HepG2 (cell line): ENCODE data around the gene EMP2. TPM values are rescaled to one million over a fixed set of nuclear protein-coding genes. Genes with fewer than 3 reads are reported as not detected.

Experiments
- ATAC-seq: fragments of 200-7000 bp; cut with Tn5 transposase; 3 replicates; pipeline ENCODE4 v1.9.1; 2020; ENCODE audit warnings: mild to moderate bottlenecking, moderate library complexity
- BruUV-seq: library from RNA; stranded (reverse); fragments of 400-500 nt; replicated peaks from 2 replicates; lab custom pipeline; 2021; lab: Mats Ljungman, UMichigan
- CTCF ChIA-PET: fragments of 300-600 bp; formaldehyde crosslinking; extraction: SDS; loops from one replicate; lab custom pipeline; 2021; ENCODE audit warnings: low total read pairs, inconsistent platforms, low intra/inter-chr PET ratio; lab: Yijun Ruan, JAX
- POLR2A ChIA-PET: fragments of 350-600 bp; sonication (Branson Sonifier 250); formaldehyde crosslinking; loops from one replicate; lab custom pipeline; 2020; ENCODE audit warnings: antibody characterized with exemption, inconsistent platforms; lab: Yijun Ruan, JAX
- DNase-seq: peaks from one replicate; pipeline ENCODE4 v3.0.0-alpha.2; 2015; ENCODE audit warnings: low spot score
- FAIRE-seq: peaks from 3 replicates; lab custom pipeline; 2011; peaks lifted over from hg19 to GRCh38; lab: Jason Lieb, UNC
- H2AFZ ChIP-seq: one replicate; pipeline ENCODE4 v1.6.1; 2011; ENCODE audit warnings: low read length, inconsistent platforms
- H3K27ac ChIP-seq: fragments of 300-600 bp; 3 replicates; pipeline ENCODE4 v1.8.0; 2011; ENCODE audit warnings: mixed run types, mild to moderate bottlenecking, mixed read lengths, low read length, inconsistent platforms; ENCODE audit not compliant: insufficient read depth; ENCODE audit errors: extremely low read length
- H3K27me3 ChIP-seq, 2 experiments: fragments of 200-600 bp in 1 of 2; 2 replicates in 1 of 2; 3 replicates in 1 of 2; pipeline versions ENCODE4 v1.6.0 to v1.8.0; 2011; ENCODE audit warnings: low read length in 2 of 2, mild to moderate bottlenecking in 2 of 2, moderate library complexity in 2 of 2, inconsistent platforms in 1 of 2; ENCODE audit not compliant: insufficient read depth in 2 of 2, control insufficient read depth in 1 of 2
- H3K36me3 ChIP-seq, 2 experiments: fragments of 200-600 bp in 1 of 2; replicated peaks in 1 of 2; 2 replicates in 1 of 2; 3 replicates in 1 of 2; pipeline versions ENCODE4 v1.5.1 to v1.8.0; 2011; ENCODE audit warnings: low read length in 2 of 2, inconsistent platforms in 1 of 2; ENCODE audit not compliant: insufficient read depth in 2 of 2, control insufficient read depth in 1 of 2
- H3K4me1 ChIP-seq: 2 replicates; pipeline ENCODE4 v1.5.1; 2012; ENCODE audit warnings: low read length, inconsistent platforms; ENCODE audit not compliant: insufficient read depth
- H3K4me2 ChIP-seq: 2 replicates; pipeline ENCODE4 v1.6.0; 2011; ENCODE audit warnings: low read depth, low read length, inconsistent platforms
- H3K4me3 ChIP-seq, 3 experiments: fragments of 200-600 bp in 1 of 3; sonication (generic), shearing (Covaris generic) in 1 of 3; replicated peaks in 1 of 3; 2 replicates each; pipeline ENCODE4 v1.5.1; 2011 to 2016; ENCODE audit warnings: low read length in 3 of 3, inconsistent platforms in 2 of 3, low read depth in 2 of 3, mild to moderate bottlenecking in 2 of 3, control low read depth in 1 of 3, mixed read lengths in 1 of 3; ENCODE audit not compliant: insufficient read depth in 1 of 3
- H3K79me2 ChIP-seq: one replicate; pipeline ENCODE4 v1.6.1; 2011; ENCODE audit warnings: low read length, inconsistent platforms; ENCODE audit not compliant: insufficient read depth
- H3K9ac ChIP-seq: 2 replicates; pipeline ENCODE4 v1.6.0; 2011; ENCODE audit warnings: mild to moderate bottlenecking, low read depth, low read length, inconsistent platforms; ENCODE audit not compliant: insufficient read depth
- H3K9me3 ChIP-seq: 2 replicates; pipeline ENCODE4 v1.5.1; 2012; ENCODE audit warnings: mild to moderate bottlenecking, low read length
- H4K20me1 ChIP-seq: 2 replicates; pipeline ENCODE4 v1.6.0; 2011; ENCODE audit warnings: inconsistent platforms, mild to moderate bottlenecking, low read length, moderate library complexity; ENCODE audit not compliant: insufficient read depth
- ARHGAP35 ChIP-seq: sonication (generic); formaldehyde crosslinking; IDR thresholded peaks from 2 replicates; pipeline ENCODE4 v1.9.0; 2022; ENCODE audit warnings: mild to moderate bottlenecking, inconsistent platforms, moderate library complexity, missing genetic modification reagents, borderline replicate concordance
- ATF7-NPFF ChIP-seq: sonication (generic); formaldehyde crosslinking; IDR thresholded peaks from 2 replicates; pipeline ENCODE4 v1.8.1; 2023; ENCODE audit warnings: mild to moderate bottlenecking, low read depth, missing genetic modification reagents, moderate library complexity
- CHD4 ChIP-seq: fragments of 200-600 bp; sonication (generic); IDR thresholded peaks from 2 replicates; pipeline ENCODE4 v1.7.0; 2017; ENCODE audit warnings: mild to moderate bottlenecking, low read length, borderline replicate concordance
- GATAD2A ChIP-seq: IDR thresholded peaks from 2 replicates; pipeline ENCODE4 v1.6.1; 2016
- HNF4A ChIP-seq: sonication (generic); formaldehyde crosslinking; IDR thresholded peaks from 2 replicates; pipeline ENCODE4 v1.4.0; 2020; ENCODE audit warnings: missing genetic modification reagents
- KLF12 ChIP-seq: sonication (generic); formaldehyde crosslinking; IDR thresholded peaks from 2 replicates; pipeline ENCODE4 v1.4.0; 2020; ENCODE audit warnings: missing genetic modification reagents, borderline replicate concordance
- LCORL ChIP-seq, 2 experiments: fragments of 450-650 bp in 1 of 2; sonication (generic) in 1 of 2; formaldehyde crosslinking in 1 of 2; IDR thresholded peaks; 2 replicates each; pipeline versions ENCODE4 v1.5.0 to v1.6.1; 2017 to 2020; ENCODE audit warnings: antibody characterized with exemption in 1 of 2, missing genetic modification reagents in 1 of 2
- MATR3 ChIP-seq: sonication (generic); formaldehyde crosslinking; IDR thresholded peaks from 2 replicates; pipeline ENCODE4 v1.4.0; 2020; ENCODE audit warnings: missing genetic modification reagents
- MYPOP ChIP-seq: sonication (generic); formaldehyde crosslinking; IDR thresholded peaks from 2 replicates; pipeline ENCODE4 v1.8.1; 2023; ENCODE audit warnings: mild to moderate bottlenecking, moderate library complexity, missing genetic modification reagents
- RARA ChIP-seq: IDR thresholded peaks from 2 replicates; pipeline ENCODE4 v1.6.1; 2016; ENCODE audit warnings: missing genetic modification reagents, missing compliant biosample characterization
- RFXAP ChIP-seq: sonication (generic); formaldehyde crosslinking; IDR thresholded peaks from 2 replicates; pipeline ENCODE4 v1.4.0; 2020; ENCODE audit warnings: missing genetic modification reagents, borderline replicate concordance
- RNF2 ChIP-seq: fragments of 450-650 bp; conservative IDR thresholded peaks from 2 replicates; pipeline ENCODE4 v1.6.1; 2016; ENCODE audit warnings: low read depth
- SOX6 ChIP-seq, 2 experiments: fragments of 450-650 bp in 1 of 2; sonication (generic) in 1 of 2; formaldehyde crosslinking in 1 of 2; IDR thresholded peaks; 2 replicates each; pipeline versions ENCODE4 v1.4.0 to v1.6.1; 2017 to 2020; ENCODE audit warnings: antibody characterized with exemption in 1 of 2, mild to moderate bottlenecking in 1 of 2, missing genetic modification reagents in 1 of 2
- TBP ChIP-seq: sonication (generic); formaldehyde crosslinking; IDR thresholded peaks from 2 replicates; pipeline ENCODE4 v1.5.0; 2020; ENCODE audit warnings: missing genetic modification reagents
- TEAD3 ChIP-seq: optimal IDR thresholded peaks from 2 replicates; pipeline ENCODE3; 2016; ENCODE audit warnings: borderline replicate concordance
- ZBTB8A ChIP-seq: sonication (generic); formaldehyde crosslinking; IDR thresholded peaks from 2 replicates; pipeline ENCODE4 v1.4.0; 2020; ENCODE audit warnings: mild to moderate bottlenecking, low read depth, missing genetic modification reagents, borderline replicate concordance
- ZC3H4 ChIP-seq: sonication (generic); formaldehyde crosslinking; IDR thresholded peaks from 2 replicates; pipeline ENCODE4 v1.4.0; 2020; ENCODE audit warnings: missing genetic modification reagents, borderline replicate concordance
- ZFP37 ChIP-seq: sonication (generic); formaldehyde crosslinking; IDR thresholded peaks from 2 replicates; pipeline ENCODE4 v1.4.0; 2020; ENCODE audit warnings: missing genetic modification reagents, borderline replicate concordance
- ZIK1 ChIP-seq: sonication (generic); formaldehyde crosslinking; IDR thresholded peaks from 2 replicates; pipeline ENCODE4 v1.5.0; 2020; ENCODE audit warnings: mild to moderate bottlenecking, low read depth, missing genetic modification reagents, borderline replicate concordance
- ZMYM3 ChIP-seq: sonication (generic); formaldehyde crosslinking; IDR thresholded peaks from 2 replicates; pipeline ENCODE4 v1.5.1; 2020; ENCODE audit warnings: mild to moderate bottlenecking, missing genetic modification reagents
- ZNF282 ChIP-seq: fragments of 450-650 bp; IDR thresholded peaks from 2 replicates; pipeline ENCODE4 v1.6.1; 2018; ENCODE audit not compliant: partially characterized antibody
- ZNF331 ChIP-seq: sonication (generic); formaldehyde crosslinking; IDR thresholded peaks from 2 replicates; pipeline ENCODE4 v1.4.0; 2020; ENCODE audit warnings: missing genetic modification reagents
- ZNF44 ChIP-seq: sonication (generic); formaldehyde crosslinking; IDR thresholded peaks from 2 replicates; pipeline ENCODE4 v1.5.1; 2020; ENCODE audit warnings: mild to moderate bottlenecking, missing genetic modification reagents
- ZNF547 ChIP-seq: sonication (generic); formaldehyde crosslinking; IDR thresholded peaks from 2 replicates; pipeline ENCODE4 v1.5.1; 2020; ENCODE audit warnings: mild to moderate bottlenecking, missing genetic modification reagents
- ZNF556 ChIP-seq: sonication (generic); formaldehyde crosslinking; IDR thresholded peaks from 2 replicates; pipeline ENCODE4 v1.4.0; 2020; ENCODE audit warnings: mild to moderate bottlenecking, missing genetic modification reagents, borderline replicate concordance
- ZNF644 ChIP-seq: IDR thresholded peaks from 2 replicates; pipeline ENCODE4 v1.6.1; 2016; ENCODE audit warnings: low read depth
- WGBS: methylation state at CpG from one replicate; pipeline ENCODE4 v1.1.6; 2017; ENCODE audit warnings: low lambda C conversion rate; 5-methylcytosine and 5-hydroxymethylcytosine counted together
- in situ Hi-C: cut with HindIII; loops from 2 replicates; pipeline ENCODE4 v1.10.0; 2017; ENCODE audit warnings: low pct_unique_long_range_greater_than_20kb; ENCODE audit not compliant: extremely low pct_ligation_motif_present
- intact Hi-C: fragments of 100-400 bp; cut with micrococcal nuclease; formaldehyde crosslinking; loops from one replicate; pipeline ENCODE4 v1.10.0; 2022; ENCODE audit not compliant: unreplicated experiment
- polyA plus RNA-seq, 8 experiments: library from polyadenylated mRNA; depleted of rRNA in 3 of 8; stranded (reverse) in 7 of 8; unstranded in 1 of 8; fragments of >200 nt; fragmentation: Illumina TruSeq in 4 of 8; extraction: Trizol in 4 of 8; gene quantifications; 2 replicates each; pipeline versions ENCODE4 v1.2.1 to v1.2.3, GENCODE V29; 2011 to 2016; ENCODE audit warnings: low read depth in 4 of 8, missing spikeins in 1 of 8, mixed read lengths in 1 of 8; ENCODE audit not compliant: insufficient read depth in 1 of 8
- total RNA-seq, 5 experiments: library from RNA; depleted of rRNA; stranded (reverse); fragments of >200 nt; fragmentation: Illumina TruSeq; extraction: Trizol; gene quantifications; 2 replicates each; pipeline ENCODE4 v1.2.3, GENCODE V29; 2016; ENCODE audit warnings: low read depth in 1 of 5
- TF ChIP-seq, protein P1 (sequence below): IDR thresholded peaks from 2 replicates; pipeline ENCODE4 v1.6.1; 2012; ENCODE audit warnings: inconsistent platforms

Gene EMP2
- total and polyA plus RNA-seq, 2 of the 13 experiments (the other 11 are each of a cell fraction or from before 2014, with no cell fraction given): 24.6 to 91.2 TPM

- H3K4me2 ChIP-seq: no peak overlapping the region
- 23% methylated on average over 2 of the region's 2 CpGs for WGBS
- BruUV-seq: no TSS peak
- peaks cover 23% of the 10 kb centered on the region for H3K4me1 ChIP-seq
- FAIRE-seq: no peak
- in situ Hi-C loops (no loop called here), intact Hi-C loops (no loop called here)
- H3K27me3 ChIP-seq: peaks cover 2 to 21% of the 10 kb centered on the region in 2 experiments; a peak in 2 of 5 replicates
- H3K9ac ChIP-seq: no peak overlapping the region
- no peak overlapping the region for H3K27ac ChIP-seq
- no peak overlapping the region for H2AFZ ChIP-seq
- peaks cover 7% of the 10 kb centered on the region; the same call in 1 of the 2 replicates for H3K9me3 ChIP-seq
- no peak overlapping the region for H3K4me3 ChIP-seq
- H4K20me1 ChIP-seq: no peaks in the 10 kb centered on the region
- POLR2A ChIA-PET: interaction anchor here (1.0 to 1.3 kb wide), 2 partner anchors 9 to 157 kb away, joined by 3 to 4 read pairs; no protein-coding TSS in a partner anchor
- no peak for DNase-seq
- H3K36me3 ChIP-seq: no peaks in the 10 kb centered on the region
- no peak; the same call in 2 of the 3 replicates for ATAC-seq
- no peaks in the 10 kb centered on the region for H3K79me2 ChIP-seq
- CTCF ChIA-PET: no interaction called here
- TF ChIP-seq HNF4A (CRISPR knock-in tag) (peak; percentile 37; the same call in 1 of the 2 replicates), ATF7-NPFF (no peak), ZNF44 (CRISPR knock-in tag) (0 out of 2 replicates have a peak, but pooled peaks have one; percentile 60), SOX6 (IDR thresholded peaks at IDR 0.05) (no peak), SOX6 (CRISPR knock-in tag; IDR thresholded peaks at IDR 0.05) (no peak), KLF12 (no peak), ZNF556 (no peak), ZNF547 (0 out of 2 replicates have a peak, but pooled peaks have one; percentile 30), ZNF282 (no peak), GATAD2A (CRISPR knock-in tag) (0 out of 2 replicates have a peak, but pooled peaks have one; percentile 22), RNF2 (no peak), ZC3H4 (CRISPR knock-in tag) (no peak), MYPOP (CRISPR knock-in tag) (no peak), ZMYM3 (CRISPR knock-in tag) (peak; percentile 75), CHD4 (no peak), ZIK1 (CRISPR knock-in tag) (no peak), ARHGAP35 (no peak), MATR3 (CRISPR knock-in tag) (no peak), ZNF331 (no peak), ZFP37 (CRISPR knock-in tag) (no peak), LCORL (IDR thresholded peaks at IDR 0.05) (peak; percentile 88), LCORL (CRISPR knock-in tag; IDR thresholded peaks at IDR 0.05) (no peak), TEAD3 (CRISPR knock-in tag) (peak; percentile 14), ZBTB8A (CRISPR knock-in tag) (no peak), RARA (peak; percentile 26; the same call in 1 of the 2 replicates), ZNF644 (CRISPR knock-in tag) (0 out of 2 replicates have a peak, but pooled peaks have one; percentile 30), TBP (CRISPR knock-in tag) (no peak), RFXAP (no peak)
- TF ChIP-seq, protein P1, sequence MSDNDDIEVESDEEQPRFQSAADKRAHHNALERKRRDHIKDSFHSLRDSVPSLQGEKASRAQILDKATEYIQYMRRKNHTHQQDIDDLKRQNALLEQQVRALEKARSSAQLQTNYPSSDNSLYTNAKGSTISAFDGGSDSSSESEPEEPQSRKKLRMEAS: no peak
Measured at GRCh38 chr16:10587622-10588021, 7.2 kb upstream of the EMP2 start.
